Superior temporal gyrus (tissue), 1 donor: ENCODE data around the gene VKORC1L1.
"Not testable (repeated sequence)": the region's sequence is repeated elsewhere in the genome, so short reads cannot be mapped to it uniquely, and the experiment has no call there.

Source experiments
- DNase-seq: peaks from one replicate; pipeline ENCODE4 v3.0.0-alpha.2; 2016; ENCODE audit errors: extremely low spot score

The VKORC1L1 gene

GRCh38 chr7:65884983-65885382 lies 12.1 kb downstream of the VKORC1L1 start:
- not testable (repeated sequence) for DNase-seq

DNA sequence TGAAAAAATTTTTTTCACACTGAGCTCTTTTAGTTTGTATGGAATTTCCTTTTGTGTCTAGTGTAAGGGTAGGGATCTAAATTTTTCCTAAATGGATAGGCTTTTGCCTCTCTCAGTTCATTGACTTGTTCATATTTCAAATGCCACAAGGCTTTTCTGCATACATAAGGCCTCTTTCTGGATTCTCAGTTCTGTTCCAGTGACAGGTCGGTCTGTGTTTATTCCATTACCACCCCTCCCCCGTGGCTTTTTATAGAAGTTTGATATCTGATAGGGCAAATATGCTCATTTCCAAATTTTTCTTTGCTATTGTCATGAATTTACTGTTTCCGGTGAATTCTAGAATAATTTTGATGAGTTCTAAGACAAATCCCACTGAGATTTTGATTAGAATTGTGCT lies 12.7 kb downstream of the VKORC1L1 start:
- DNase-seq = not testable (repeated sequence)

DNA sequence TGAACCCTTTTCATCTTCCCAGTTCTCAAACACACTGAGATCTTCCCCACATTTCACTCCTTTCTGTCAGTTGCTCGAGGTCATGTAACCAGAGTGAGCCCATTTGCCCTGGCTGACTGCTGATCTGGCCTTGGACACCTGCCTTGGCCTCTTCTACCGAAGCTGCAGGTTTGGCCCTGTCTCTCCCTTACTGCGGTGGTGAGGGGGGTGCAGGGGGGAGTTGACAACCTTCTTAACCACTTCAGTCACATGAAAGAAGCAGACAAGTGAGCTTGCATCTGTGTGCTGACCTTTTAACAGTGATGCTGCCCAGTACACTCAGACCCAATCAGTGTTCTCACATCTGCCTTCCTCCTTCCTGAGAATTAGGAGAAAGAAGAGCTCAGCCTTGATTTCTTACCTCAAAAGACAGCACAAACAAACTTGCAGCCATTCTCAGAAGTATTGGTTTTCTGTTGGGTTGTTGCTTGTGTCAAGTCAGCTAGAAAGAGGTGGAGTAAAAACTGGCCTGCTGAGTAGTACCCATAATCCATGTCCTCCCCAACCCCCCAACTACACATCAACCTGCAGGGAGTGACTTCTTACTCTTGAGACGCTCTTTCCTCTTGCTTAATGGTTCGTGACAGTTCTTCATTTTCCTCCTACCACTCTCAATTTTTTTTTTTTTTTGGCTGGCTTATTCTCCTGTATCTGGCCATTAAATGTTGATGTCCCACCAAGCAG lies 15.7 kb downstream of the VKORC1L1 start:
- DNase-seq = not testable (repeated sequence)

DNA sequence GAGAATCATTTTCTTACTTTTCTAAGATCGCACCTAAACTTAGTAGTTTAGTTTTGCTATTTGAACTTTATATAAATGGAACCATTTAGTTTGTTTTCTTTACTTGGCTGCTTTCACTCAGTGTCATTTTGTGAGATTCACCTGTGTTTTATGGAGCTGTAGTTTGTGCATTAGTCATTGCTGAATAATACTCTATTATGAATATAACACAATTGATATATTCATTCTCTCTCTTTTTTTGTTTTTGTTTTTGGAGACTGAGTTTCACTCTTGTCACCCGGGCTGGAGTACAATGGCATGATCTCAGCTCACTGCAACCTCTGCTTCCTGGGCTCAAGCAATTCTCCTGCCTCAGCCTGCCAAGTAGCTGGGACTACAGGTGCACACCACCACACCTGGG lies 16.8 kb downstream of the VKORC1L1 start:
- DNase-seq = not testable (repeated sequence)

DNA sequence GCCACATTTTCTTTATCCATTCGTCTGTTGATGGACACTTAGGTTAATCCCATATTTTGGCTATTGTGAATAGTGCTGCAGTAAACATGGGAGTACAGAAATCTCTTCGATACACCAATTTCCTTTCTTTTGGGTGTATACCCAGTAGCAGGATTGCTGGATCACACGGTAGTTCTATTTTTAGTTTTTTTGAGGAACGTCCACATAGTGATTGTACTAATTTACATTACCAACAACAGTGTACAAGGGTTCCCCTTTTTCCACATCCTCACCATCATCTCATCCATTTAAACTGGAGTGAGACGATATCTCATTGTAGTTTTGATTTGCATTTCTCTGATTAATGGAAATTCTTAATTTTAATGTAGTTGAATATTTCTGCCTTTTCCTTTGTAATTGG lies 19.3 kb downstream of the VKORC1L1 start:
- no peak for DNase-seq

GRCh38 chr7:65892835-65893234 lies 20.0 kb downstream of the VKORC1L1 start:
- no peak for DNase-seq

GRCh38 chr7:65896279-65896870 lies 23.5 kb downstream of the VKORC1L1 start:
- no peak for DNase-seq

DNA sequence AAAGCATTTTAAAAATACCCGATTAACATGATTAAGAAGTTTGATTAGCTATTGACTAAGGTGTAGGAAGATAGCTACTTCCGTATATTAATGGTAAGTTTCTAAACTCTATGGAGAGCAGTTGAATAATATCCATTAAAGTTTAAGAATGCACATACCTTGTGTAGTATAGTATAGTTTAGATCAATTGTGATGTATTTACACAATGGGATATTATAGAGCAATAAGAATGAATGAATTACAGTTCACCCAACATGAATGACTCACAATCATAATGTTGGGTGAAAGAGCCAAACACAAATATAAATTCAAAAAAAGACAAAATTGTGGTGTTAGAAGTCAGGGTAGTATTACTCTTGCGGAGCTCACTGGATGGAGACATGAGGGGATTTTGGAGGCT lies 24.4 kb downstream of the VKORC1L1 start:
- not testable (repeated sequence) for DNase-seq

DNA sequence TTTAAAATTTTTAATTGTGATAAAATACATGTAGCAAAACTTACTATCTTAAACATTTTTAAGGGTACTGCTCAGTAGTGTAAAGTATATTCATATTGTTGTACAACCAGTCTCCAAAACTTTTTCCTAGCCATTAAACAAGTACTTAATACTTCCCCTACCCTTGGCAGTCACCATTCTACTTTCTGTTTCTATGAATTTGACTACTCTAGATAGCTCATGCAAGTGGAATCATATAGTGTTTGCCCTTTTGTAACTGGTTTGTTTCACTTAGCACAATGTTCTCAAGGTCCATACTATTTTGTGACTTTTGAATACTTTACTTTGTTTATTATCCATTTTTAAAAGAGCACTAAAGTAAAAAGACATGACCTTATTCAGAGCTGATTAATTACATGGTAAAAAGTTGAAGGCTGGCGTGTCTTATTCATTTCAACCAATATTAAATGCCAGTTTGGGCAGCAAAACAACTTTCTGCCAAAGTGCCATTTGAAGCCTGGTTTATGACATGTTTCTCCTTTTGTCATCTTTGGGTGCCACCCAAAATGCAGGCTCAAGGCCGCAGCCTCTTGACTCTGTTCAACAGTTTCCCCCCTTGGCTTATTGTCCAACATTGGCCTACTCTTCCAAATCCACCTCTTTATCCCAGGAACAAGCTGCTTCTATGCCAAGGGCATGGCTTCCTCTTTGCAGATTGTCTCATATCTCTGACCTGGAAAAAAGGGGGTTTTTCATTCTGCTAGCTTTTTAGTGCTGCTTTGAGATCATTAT lies 26.0 kb downstream of the VKORC1L1 start:
- DNase-seq = not testable (repeated sequence)

DNA sequence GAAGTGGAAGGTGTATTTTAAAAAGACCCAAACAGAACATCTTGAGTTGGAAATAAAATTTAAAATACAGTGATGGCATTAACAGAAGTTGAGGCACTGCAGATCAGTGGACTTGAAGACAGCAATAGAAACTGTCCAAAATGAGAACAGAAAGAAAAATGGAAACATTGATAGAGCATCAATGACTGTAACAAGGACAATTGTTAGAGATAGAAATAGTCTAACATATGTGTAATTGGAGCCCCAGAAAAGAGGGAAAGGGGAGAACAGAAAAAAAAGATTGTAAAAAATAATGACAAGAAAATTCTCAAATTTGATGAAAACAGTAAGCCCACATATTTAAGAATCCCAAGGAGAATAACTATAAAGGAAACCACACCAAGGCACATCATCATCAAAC lies 29.4 kb downstream of the VKORC1L1 start:
- no peak for DNase-seq

DNA sequence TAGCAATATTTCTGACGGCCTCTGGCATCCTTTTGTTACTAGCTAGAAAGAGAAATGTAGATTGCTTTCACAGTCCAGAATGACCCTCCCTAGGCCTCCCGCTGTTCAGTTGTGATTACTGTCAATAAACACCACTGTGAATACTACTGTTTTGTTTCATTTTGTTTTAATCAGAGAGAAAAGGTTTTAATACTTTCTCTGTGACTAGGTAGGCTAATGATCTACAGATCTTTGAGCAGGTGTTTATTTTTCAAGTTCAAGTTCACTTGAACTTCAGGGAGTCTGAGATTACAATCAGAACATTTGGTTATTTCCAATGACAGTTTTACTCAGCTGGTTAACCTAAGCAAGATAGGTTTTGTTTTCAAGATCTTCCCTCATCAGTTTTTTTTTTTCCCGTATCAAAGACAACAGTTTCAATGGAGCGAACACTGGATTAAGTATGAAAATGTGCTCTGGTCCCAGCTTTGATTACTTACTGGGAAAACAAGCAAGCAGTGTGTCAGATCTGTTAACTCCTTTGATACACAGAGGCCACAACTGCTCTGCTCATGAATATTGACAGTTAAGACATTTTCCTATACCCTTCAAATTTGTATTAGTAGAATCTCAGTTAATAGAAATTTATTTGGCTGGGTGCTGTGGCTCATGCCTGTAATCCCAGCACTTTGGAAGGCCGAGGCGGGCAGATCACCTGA lies 34.8 kb downstream of the VKORC1L1 start:
- no peak for DNase-seq

DNA sequence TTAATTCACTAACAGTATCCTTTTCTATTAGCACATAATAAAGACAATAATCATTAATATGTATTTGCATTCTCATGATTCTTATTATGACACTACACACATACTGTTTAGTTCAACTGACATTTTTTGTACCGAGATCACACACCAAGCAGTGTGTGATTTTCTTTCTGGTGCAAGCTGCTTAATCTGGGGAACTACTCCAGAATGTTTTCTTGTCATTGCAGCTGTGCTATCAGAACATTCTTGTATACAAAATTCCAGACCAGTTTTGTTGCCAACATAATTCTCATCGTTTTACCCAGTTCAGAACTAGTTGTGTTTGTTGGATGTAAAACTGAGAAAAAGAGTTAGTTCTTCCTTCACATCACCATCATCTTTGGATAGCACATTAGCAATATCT lies 37.4 kb downstream of the VKORC1L1 start:
- no peak for DNase-seq

GRCh38 chr7:65912237-65912636 lies 39.4 kb downstream of the VKORC1L1 start:
- no peak for DNase-seq

GRCh38 chr7:65915921-65916657 lies 43.2 kb downstream of the VKORC1L1 start:
- DNase-seq = no peak

DNA sequence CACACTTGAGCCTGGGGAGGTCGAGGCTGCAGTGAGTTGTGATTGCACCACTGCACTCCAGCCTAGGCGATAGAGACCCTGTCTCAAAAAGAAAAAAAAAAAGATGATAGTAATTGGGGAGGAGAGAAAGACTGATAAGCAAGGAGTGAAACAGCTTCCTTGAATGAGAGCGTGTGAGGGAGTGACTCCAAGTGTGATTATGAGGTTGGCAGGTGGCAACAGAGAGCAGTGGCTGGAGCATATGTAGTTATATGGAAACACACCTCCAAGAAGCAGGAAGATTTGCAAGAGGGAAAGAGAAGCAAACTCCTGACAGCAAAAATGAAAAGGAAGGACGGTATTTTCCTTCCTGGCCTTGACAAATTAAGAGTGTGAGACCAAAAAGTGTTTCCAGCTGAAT lies 50.4 kb downstream of the VKORC1L1 start:
- DNase-seq = no peak

- DNase-seq = no peak
These were observed 51.3 kb downstream of the VKORC1L1 start for GRCh38 chr7:65924193-65924592.

DNA sequence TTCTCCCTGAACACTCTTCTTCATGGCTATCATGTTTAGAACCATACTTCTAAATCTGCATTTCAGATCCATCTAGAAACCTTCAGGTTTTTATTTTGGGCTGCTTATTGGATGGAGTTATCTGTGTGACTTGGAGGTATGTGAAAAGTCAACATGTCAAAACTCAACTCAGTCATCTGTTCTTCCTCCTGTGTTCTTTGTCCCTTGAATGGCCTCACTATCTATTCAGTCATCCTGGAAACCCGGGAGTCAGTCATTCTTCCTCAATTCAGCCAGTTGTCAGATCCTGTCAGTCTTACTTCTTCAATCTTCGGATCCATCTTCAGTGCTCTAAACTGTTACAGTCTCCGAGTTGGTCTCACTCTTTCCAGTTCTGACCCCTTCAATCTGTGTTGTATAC lies 52.2 kb downstream of the VKORC1L1 start:
- DNase-seq = no peak

GRCh38 chr7:65926588-65926987 lies 53.7 kb downstream of the VKORC1L1 start:
- no peak for DNase-seq

DNA sequence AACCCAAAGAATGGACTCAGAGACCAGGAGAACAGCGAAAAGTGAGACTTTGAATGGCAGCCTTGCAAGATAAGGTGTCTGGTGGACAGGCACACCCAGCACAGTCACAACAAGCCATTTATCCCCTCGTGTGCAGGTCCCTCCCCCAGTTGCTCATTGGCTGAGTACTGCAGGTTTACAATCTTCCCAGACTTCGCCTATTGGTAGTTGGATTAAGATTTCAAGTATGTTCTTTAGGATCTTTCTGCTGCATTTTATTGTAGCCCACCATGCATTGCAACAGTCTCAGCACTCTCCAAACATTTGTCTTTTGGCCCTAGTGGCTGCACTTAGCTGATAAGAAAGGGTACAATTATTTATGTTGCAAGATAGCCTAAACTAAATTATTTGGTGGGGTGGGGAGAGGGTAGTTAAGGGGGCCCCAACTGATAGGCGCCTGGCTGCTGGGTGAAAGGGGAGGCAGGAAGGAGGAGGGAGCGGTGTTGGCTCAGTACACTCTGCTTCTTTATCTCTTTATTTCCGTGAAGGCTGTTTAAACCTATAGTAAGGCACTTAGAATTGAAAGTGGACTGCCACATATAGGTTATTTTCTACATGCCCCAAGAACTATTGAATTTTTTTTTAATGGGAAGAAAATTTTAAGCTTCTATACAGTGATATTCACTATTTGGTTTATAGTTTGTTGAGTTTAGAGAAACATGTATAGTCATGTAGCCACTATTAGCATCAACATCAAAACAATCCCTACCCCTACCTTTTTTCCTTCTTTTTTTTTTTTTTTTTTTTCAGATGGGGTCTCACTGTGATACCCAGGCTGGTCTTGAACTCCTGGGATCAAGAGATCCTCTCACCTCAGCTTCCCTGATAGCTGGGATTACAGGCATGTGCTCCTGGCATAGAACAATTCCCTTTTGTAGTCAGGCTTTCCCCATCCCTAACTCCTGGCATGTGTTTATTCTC lies 54.9 kb downstream of the VKORC1L1 start:
- no peak for DNase-seq

GRCh38 chr7:65931685-65932084 lies 58.8 kb downstream of the VKORC1L1 start:
- no peak for DNase-seq
